GM13976 (cell line): ENCODE results near the gene TMEM259.

ENCODE experiments used
- DNase-seq: peaks from one replicate; pipeline ENCODE4 v3.0.0; 2012; ENCODE audit warnings: low spot score
- CTCF ChIP-seq: IDR thresholded peaks from 2 replicates; pipeline ENCODE4 v1.5.1; 2012; ENCODE audit warnings: borderline replicate concordance, mild to moderate bottlenecking; ENCODE audit not compliant: insufficient read depth; ENCODE audit errors: extremely low read depth, missing control alignments, control extremely low read depth
- in situ Hi-C: fragments of 300-500 bp; cut with MboI; formaldehyde crosslinking; loops from one replicate; pipeline ENCODE4 v1.12.0; 2022; ENCODE audit warnings: low sequenced_read_pairs, mixed read lengths, inconsistent platforms; ENCODE audit not compliant: unreplicated experiment

TMEM259 gene

DNA sequence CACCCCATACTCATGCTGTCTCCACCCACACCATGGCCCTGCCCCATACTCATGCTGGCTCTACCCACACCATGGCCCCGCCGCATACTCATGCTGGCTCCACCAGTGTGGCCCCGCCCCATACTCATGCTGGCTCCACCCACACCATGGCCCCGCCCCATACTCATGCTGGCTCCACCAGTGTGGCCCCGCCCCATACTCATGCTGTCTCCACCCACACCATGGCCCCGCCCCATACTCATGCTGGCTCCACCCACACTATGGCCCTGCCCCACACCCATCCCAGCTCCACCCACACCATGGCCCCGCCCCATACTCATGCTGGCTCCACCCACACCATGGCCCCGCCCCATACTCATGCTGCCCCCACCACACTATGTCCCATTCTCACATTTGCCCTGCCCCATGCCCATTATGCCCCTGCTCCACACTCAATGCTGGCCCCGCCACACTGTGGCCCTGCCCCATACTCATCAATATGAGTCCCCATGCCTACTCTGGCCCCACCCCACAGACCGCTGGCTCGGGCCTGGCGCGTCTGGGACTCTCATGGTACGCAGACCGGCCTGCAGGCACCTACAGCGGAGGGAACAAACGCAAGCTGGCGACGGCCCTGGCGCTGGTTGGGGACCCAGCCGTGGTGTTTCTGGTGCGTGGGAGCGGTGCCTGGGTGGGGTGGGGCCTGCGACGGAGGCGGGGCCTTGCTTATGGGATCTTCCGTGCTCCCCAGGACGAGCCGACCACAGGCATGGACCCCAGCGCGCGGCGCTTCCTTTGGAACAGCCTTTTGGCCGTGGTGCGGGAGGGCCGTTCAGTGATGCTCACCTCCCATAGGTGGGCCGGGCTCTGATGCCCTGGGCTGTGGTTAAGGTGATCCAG is 42.3 kb upstream of the TMEM259 start:
- TF ChIP-seq CTCF = no peak
- in situ Hi-C loops = no loop called here
- DNase-seq = peak; percentile 72

GRCh38 chr19:1062387-1063029 is 41.6 kb upstream of the TMEM259 start:
- no peak for TF ChIP-seq CTCF
- DNase-seq = peak; percentile 71
- in situ Hi-C loops = no loop called here

DNA sequence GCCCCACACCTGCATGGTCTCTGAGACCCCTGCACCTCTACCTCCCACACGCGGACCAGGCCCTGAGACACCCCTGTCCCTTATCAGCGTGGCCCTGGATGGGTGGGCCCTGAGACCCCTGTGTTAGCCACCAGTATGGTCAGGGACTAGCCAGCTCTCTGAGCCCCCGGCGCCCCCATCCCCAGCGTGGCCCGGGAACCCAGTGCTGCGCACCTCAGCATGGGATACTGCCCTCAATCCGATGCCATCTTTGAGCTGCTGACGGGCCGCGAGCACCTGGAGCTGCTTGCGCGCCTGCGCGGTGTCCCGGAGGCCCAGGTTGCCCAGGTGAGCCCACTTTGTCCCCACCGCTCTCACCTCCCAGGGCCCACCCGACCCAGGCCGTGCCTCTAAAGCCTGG is 41.1 kb upstream of the TMEM259 start:
- no peak for TF ChIP-seq CTCF
- in situ Hi-C loops = no loop called here
- no peak for DNase-seq

DNA sequence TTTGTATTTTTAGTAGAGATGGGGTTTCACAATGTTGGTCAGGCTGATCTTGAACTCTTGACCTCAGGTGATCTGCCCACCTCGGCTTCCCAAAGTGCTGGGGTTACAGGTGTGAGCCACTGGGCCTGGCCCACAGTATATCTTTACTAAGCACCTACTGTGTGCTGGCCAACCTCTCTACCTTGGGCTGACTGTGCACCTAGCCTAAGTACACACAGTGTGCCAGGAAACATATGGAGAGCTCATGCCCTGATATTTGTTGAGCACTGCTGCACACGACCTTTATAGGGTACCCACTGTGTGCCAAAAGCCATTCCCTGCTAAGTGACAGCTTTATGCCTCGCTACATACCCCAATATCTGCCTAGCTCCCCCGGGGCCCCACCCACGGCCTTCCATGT is 39.8 kb upstream of the TMEM259 start:
- in situ Hi-C loops = no loop called here

DNA sequence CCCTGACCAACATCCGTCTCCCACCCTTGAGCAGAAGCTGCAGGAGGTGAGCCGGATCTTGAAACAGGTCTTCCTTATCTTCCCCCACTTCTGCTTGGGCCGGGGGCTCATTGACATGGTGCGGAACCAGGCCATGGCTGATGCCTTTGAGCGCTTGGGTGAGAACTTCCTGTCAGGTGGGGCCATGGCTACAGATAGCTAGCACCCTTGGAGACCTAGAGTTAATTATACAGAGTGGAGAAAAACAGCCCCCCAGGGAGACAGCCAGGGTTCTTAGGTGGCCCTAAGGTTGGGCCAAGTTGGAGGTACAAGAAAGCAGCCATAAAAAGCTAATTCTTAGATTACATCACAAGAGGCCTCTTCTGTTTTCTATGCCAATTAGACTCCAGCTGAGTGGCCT is 37.2 kb upstream of the TMEM259 start:
- DNase-seq = no peak
- TF ChIP-seq CTCF = no peak
- in situ Hi-C loops = no loop called here

More for the DNA sequence above, 39.8 kb upstream of the TMEM259 start:
- no peak for TF ChIP-seq CTCF
- DNase-seq = no peak

DNA sequence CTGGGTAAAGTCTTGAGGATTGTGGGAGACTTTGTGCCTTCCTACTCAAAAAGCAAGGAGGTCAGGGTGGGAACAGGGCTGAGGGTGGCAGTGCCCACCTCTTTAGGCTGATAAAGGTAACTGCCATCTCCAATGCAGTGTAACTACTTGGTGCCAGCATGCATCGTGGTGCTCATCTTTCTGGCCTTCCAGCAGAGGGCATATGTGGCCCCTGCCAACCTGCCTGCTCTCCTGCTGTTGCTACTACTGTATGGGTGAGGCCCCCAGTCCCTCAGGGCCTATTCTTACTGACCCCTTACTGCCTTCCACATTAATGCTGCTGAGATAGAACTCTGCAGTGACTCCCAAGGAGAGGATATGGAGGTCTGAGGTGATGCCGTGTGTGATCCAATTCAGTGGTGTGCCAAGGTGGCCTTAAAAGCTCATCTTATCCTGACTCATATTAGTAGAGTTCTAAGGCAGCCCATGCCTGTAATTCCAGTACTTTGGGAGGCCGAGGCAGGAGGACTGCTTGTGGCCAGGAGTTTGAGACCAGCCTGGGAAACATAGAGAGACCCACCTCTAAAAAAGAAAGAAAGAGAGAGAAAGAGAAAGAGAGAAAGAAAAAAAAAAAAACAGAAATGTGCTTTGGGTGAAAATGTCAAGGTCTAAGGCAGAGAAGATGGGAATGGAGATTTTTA is 36.4 kb upstream of the TMEM259 start:
- no peak for DNase-seq
- in situ Hi-C loops = no loop called here
- TF ChIP-seq CTCF = peak; percentile 41
